HG03354 (cell line): Measurements from ENCODE around the gene WDR62.

ENCODE experiments used
- ATAC-seq: cut with Tn5 transposase; IDR thresholded peaks from one replicate; pipeline ENCODE4 v1.9.1; 2021; ENCODE audit warnings: mild to moderate bottlenecking; ENCODE audit not compliant: unreplicated experiment, poor library complexity, severe bottlenecking

WDR62 gene

DNA sequence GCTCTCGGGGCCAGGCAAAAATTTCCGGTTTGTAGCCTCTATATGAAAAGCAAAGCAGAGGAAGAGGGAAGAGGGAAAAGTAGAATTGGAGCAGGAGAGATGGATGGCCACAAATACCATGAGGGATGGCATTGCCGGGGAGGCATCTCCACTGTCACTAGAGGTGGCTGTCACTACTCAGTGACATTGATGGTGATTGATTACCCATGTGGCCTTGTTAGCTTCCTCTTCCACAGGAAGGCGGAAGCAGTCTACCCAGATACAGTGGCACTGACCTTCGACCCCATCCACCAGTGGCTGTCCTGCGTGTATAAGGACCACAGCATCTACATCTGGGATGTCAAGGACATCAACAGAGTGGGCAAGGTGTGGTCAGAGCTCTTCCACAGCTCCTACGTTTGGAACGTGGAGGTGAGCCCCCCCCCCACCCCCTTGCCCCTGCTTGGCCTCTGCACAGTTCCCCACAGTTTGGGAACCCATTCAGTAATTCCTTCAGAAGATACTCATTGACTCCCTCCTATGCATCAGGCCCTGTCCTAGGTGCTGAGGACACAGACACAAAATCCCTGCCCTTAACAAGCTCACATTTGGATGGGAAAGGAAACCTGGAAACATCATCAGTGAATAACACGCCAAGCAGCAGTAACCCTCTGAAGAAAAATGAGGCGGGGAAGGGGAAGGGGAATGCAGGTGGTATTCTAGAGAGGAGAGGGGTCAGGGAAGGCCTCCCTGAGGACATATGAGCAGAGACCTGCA is 18.6 kb downstream of the WDR62 start:
- no peak for ATAC-seq

- no peak for ATAC-seq
Observed at GRCh38 chr19:36079389-36079945, 24.8 kb downstream of the WDR62 start.

- ATAC-seq, result no peak
Observed at GRCh38 chr19:36081385-36081784, 26.7 kb downstream of the WDR62 start.

DNA sequence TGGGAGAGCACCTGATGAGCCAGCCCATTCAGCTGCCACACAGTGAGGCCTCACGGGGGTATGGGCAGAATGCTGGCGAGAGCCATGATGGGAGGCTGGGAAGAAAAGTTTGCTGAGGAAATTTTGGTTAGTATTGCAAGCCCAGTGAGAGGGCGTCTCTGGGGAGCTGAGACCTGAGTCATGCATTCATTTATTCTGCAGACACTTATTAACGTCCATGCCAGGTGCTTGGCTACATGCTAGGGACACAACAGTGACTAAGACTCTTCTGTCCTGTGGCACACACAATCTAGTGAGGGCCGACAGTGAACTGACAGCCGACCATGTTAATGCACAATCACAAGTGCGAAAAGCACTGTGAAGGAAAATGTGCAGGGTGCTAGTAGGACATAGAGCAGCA is 27.2 kb downstream of the WDR62 start:
- ATAC-seq, result no peak

- ATAC-seq, result no peak
Observed at GRCh38 chr19:36082916-36083315, 28.2 kb downstream of the WDR62 start.

DNA sequence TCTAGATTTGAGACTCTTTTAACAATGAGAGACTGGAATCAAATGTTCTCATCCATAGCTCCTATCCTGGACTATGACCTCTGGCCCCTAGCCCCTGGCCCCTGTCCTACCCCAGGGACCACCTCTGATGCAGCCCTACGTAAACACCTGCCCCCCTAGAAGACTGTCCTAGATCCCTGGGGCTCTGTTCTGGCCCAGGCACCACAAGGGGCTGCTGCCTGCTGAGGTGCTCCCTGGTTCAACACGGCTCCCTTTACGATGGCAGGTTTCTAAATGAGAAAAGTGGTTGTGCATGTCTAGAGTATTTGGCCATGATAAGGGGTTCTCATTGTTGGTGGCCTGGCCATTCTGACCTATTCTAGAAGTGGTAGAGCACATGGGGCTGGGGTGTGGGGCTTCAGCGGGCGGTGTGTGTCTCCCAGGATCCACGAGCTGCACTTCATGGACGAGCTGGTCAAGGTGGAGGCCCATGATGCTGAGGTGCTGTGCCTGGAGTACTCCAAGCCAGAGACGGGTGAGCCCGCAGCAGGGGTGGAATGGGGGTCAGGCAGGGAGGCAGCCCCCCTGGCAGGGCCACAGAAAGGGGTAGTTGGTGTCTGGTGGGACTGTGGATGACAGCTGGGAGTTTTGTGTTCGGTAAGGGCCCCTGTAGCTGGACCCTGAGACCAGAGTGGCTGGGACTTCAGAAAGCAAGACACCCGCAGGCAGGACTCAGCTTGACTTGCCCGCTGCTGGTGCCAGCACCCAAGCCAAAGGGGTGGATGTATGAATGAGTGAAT is 29.7 kb downstream of the WDR62 start:
- no peak for ATAC-seq

- ATAC-seq, result no peak
Observed at GRCh38 chr19:36086326-36086725, 31.6 kb downstream of the WDR62 start.

DNA sequence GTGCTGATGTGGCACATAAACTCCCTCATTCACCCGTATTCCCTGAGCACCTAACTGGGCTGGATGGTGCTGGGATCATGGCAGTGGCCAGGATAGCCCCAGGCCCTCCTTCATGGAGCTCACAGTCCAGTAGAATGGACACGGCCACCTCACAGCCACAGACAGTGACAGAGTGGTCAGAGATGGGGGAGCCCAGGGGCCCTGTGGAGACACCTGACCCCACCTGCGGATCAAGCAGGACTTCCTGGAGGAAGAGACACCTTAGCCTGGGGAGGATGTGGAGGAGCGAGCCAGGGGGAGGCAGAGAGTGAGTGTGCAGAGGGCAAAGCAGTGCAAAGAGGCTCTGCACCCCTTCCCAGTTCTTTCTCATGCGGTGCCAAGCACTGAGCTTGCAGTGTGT is 35.1 kb downstream of the WDR62 start:
- no peak for ATAC-seq

- ATAC-seq, result no peak
Observed at GRCh38 chr19:36090910-36091695, 36.4 kb downstream of the WDR62 start.

DNA sequence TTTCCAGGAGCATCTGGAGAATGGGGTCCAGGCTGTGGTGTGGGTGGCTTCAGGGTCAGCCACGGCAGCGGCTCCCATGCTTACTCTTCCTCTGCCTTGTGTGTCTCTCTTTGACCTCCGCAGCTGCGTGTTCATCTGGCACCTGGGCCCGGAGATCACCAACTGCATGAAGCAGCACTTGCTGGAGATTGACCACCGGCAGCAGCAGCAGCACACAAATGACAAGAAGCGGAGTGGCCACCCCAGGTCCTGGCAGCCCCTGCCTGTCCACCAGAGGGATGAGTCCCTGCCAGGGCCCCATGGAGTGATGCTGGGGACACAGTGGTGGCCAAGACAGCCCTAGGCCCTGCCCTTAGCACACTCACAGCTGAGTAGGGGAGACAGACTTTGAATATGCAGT is 37.9 kb downstream of the WDR62 start:
- no peak for ATAC-seq

- no peak for ATAC-seq
Observed at GRCh38 chr19:36093146-36093662, 38.5 kb downstream of the WDR62 start.

GRCh38 chr19:36093687-36094086 is 39.0 kb downstream of the WDR62 start:
- ATAC-seq, result no peak

- no peak for ATAC-seq
Observed at GRCh38 chr19:36097036-36097435, 42.3 kb downstream of the WDR62 start.

GRCh38 chr19:36099166-36099785 is 44.6 kb downstream of the WDR62 start:
- ATAC-seq, result no peak

DNA sequence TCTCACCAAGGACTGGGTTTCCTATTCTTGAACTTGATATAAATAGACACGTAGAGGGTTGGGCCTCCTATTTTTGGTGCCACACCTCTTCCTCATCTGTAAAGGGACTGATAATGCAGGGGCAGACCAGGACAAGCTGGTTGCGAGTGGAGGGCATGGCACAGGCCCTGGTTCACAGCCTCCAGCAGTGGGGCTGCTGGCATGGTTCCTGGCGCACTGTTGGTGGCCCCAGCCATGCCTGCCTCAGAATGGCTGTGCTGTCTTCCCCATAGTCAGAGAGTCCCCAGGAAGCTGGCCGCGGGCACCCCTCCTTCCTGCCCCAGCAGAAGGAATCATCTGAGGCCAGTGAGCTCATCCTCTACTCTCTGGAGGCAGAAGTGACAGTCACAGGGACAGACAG is 45.8 kb downstream of the WDR62 start:
- ATAC-seq, result no peak

- ATAC-seq, result no peak
Observed at GRCh38 chr19:36101550-36102327, 47.0 kb downstream of the WDR62 start.

- ATAC-seq, result no peak
Observed at GRCh38 chr19:36103040-36103626, 48.4 kb downstream of the WDR62 start.

DNA sequence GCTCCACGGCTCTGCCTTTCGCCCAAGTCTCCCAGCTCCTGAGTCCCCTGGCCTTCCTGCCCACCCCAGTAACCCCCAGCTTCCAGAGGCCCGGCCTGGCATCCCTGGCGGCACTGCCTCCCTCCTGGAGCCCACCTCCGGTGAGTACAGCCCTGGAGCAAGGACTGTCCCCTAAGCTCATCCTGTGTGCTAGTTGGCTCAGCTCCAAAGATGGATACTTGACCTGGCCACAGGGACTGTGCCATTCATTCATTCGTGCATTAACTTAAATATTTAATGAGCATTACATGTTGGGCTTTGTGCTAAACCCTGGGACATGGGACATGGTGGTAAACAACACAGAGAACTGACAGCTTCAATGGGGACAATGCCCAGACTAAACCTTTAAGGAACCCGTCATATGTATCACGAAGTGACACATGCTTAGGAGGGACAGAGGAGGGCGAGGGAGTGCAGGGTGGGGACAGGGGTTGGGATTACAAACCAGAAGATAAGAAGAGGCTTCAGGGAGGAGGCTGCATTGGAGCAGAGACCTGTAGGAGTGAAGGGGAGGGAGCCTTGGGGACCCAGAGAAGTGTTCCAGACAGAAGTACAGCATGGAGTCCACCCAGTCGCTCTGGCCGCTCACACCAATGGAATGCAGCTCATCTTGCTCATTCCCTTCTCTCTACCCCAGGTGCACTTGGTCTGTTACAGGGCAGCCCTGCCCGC is 49.3 kb downstream of the WDR62 start:
- no peak for ATAC-seq
